Cardiac muscle cell (in vitro differentiated cells and primary cell): ENCODE data around the gene NTN5. TPM values are rescaled to one million over a fixed set of nuclear protein-coding genes. Genes with fewer than 3 reads are reported as not detected.
A peak's percentile ranks its signal among the peaks of the same experiment; 100 is the strongest.

Experiments used
- DNase-seq, 2 donors: peaks; one replicate each; pipeline versions ENCODE4 v3.0.0 to v3.0.0-alpha.2; 2010 to 2017; ENCODE audit warnings: low read depth in 1 of 2, low spot score in 1 of 2
- H3K27ac ChIP-seq: fragments of 200-600 bp; sonication (generic); 2 replicates; pipeline ENCODE4 v1.5.1; 2016
- H3K27me3 ChIP-seq: fragments of 200-600 bp; sonication (generic); 2 replicates; pipeline ENCODE4 v1.6.0; 2016; ENCODE audit warnings: control low read depth
- H3K36me3 ChIP-seq: fragments of 200-600 bp; sonication (generic); 2 replicates; pipeline ENCODE4 v1.5.1; 2016; ENCODE audit warnings: control low read depth
- H3K4me1 ChIP-seq: fragments of 200-600 bp; sonication (generic); 2 replicates; pipeline ENCODE4 v1.8.1; 2017; ENCODE audit warnings: low read depth, mild to moderate bottlenecking, mixed run types
- H3K4me3 ChIP-seq: fragments of 200-600 bp; sonication (generic); 2 replicates; pipeline ENCODE4 v1.5.1; 2016; ENCODE audit warnings: mild to moderate bottlenecking
- H3K9me3 ChIP-seq: fragments of 200-600 bp; sonication (generic); 2 replicates; pipeline ENCODE4 v1.5.1; 2017; ENCODE audit warnings: low read depth, mild to moderate bottlenecking, control low read depth
- polyA plus RNA-seq: library from polyadenylated mRNA; unstranded; fragments of >200 nt; fragmentation: Nextera tagmentation; extraction: Ambion mirVana; gene quantifications from 2 replicates; pipeline ENCODE4 v1.2.1, GENCODE V29; 2016
- total RNA-seq: library from RNA; depleted of rRNA; stranded (reverse); fragments of >200 nt; gene quantifications from 2 replicates; pipeline ENCODE4 v1.2.3, GENCODE V29; 2016
- TF ChIP-seq, protein P1 (sequence below): IDR thresholded peaks from 2 replicates; pipeline ENCODE4 v1.5.1; 2012; ENCODE audit warnings: low read depth, mild to moderate bottlenecking, low read length

NTN5 gene
- total and polyA plus RNA-seq, 2 experiments from 2014 or later, result 4.1 TPM; not detected in 1

DNA sequence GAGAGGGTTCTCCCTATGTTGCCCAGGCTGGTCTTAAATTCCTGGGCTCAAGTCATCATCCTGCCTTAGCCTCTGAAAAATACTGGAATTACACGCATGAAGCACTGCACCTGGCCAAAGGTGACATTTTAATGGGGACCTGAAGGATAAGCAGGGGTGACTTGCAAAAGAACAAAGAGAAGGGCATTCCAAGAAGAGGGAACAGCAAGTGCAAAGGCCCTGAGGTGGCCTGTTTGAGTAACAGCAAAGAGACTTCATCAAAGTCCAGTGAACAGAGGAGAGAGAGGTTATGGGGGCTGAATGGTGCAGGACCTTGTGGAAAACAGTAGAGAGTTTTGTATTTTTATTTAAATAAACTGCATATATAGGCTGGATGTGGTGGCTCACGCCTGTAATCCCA lies 31.0 kb downstream of the NTN5 start:
- TF ChIP-seq, protein P1, sequence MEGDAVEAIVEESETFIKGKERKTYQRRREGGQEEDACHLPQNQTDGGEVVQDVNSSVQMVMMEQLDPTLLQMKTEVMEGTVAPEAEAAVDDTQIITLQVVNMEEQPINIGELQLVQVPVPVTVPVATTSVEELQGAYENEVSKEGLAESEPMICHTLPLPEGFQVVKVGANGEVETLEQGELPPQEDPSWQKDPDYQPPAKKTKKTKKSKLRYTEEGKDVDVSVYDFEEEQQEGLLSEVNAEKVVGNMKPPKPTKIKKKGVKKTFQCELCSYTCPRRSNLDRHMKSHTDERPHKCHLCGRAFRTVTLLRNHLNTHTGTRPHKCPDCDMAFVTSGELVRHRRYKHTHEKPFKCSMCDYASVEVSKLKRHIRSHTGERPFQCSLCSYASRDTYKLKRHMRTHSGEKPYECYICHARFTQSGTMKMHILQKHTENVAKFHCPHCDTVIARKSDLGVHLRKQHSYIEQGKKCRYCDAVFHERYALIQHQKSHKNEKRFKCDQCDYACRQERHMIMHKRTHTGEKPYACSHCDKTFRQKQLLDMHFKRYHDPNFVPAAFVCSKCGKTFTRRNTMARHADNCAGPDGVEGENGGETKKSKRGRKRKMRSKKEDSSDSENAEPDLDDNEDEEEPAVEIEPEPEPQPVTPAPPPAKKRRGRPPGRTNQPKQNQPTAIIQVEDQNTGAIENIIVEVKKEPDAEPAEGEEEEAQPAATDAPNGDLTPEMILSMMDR, result no peak
- Histone ChIP-seq H3K4me3 (no peak overlapping the region), H3K27me3 (no peaks in the 10 kb centered on the region), H3K27ac (no peak overlapping the region), H3K4me1 (peaks cover 4% of the 10 kb centered on the region), H3K36me3 (no peaks in the 10 kb centered on the region), H3K9me3 (no peaks in the 10 kb centered on the region)
- DNase-seq, result no peak

DNA sequence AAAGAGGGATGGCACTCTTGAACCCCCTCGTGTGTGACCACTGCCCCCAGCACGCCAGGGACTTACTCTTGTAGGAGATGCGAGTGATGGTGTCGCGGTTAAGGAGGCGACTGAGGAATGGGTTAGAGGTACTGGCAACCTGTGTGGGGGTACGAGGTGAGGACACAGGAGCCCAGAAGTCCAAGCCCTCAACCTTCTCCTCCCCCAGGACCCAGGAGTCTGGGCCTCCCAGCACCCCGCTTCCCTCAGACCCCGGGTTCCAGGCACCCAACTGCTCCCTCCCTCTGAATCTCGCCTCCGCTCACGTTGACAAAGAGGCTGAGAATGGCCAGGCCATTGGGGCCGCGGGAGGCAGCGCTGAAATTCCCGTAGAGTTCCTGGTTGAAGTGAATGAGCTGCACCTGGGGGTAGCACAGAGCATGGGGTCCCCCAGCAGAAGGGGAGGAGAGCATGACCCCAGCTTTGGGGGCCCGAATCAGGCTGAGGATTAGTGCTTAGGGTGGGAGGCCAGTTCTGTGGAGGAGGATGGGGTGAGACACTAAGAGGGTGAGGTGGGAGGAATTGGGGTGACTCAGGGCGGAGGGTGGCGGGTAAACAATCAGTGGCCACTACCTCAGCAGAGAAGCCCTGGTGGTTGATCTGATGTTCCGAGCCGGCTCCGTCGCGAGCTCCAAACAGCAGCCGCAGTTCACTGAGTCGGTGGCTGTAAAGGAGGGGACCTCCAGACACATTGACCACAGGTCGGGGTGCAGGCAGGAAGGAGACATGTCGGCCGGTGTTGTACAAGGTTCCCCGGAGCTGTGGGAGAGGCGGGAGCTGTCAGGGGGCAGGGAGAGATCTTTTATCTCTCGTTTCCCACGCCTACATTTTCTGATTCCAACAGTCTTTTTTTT lies 33.1 kb downstream of the NTN5 start:
- Histone ChIP-seq H3K9me3 (no peaks in the 10 kb centered on the region), H3K4me1 (peaks cover 7% of the 10 kb centered on the region), H3K36me3 (no peaks in the 10 kb centered on the region), H3K27me3 (no peaks in the 10 kb centered on the region), H3K4me3 (no peak overlapping the region), H3K27ac (no peak overlapping the region)
- DNase-seq, result no peak
- TF ChIP-seq, protein P1, result no peak

DNA sequence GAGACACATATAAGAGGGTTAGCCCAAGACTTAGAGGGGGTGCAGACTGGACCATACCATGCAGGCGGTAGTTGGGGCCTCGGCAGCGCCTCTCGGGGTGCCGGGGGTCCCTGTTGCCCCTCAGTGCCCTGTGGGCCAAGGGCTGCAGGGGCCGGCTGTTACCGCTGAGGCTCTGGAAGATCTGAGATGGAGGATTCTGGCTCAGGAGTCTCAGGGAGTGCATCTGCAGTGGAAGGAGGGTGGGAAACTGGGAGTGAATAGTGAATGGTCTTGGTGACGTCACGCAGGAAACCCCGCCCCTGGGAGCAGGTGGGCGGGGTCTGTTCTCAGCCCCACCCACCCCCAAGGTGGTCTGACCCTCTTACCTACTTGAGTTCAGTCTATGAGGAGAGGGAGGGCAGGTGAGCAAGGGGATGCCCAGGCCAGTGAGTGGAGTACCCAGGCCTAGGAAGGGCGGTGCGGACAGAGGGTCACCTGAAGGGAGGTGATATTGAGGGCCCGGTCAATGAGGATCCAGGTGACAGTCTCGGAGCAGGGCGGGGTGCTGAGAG lies 33.9 kb downstream of the NTN5 start:
- Histone ChIP-seq H3K9me3 (no peaks in the 10 kb centered on the region), H3K36me3 (no peaks in the 10 kb centered on the region), H3K4me1 (peaks cover 13% of the 10 kb centered on the region), H3K27ac (peak overlapping the region; percentile 19), H3K4me3 (no peak overlapping the region), H3K27me3 (no peaks in the 10 kb centered on the region)
- TF ChIP-seq, protein P1, result no peak
- DNase-seq, result no peak

DNA sequence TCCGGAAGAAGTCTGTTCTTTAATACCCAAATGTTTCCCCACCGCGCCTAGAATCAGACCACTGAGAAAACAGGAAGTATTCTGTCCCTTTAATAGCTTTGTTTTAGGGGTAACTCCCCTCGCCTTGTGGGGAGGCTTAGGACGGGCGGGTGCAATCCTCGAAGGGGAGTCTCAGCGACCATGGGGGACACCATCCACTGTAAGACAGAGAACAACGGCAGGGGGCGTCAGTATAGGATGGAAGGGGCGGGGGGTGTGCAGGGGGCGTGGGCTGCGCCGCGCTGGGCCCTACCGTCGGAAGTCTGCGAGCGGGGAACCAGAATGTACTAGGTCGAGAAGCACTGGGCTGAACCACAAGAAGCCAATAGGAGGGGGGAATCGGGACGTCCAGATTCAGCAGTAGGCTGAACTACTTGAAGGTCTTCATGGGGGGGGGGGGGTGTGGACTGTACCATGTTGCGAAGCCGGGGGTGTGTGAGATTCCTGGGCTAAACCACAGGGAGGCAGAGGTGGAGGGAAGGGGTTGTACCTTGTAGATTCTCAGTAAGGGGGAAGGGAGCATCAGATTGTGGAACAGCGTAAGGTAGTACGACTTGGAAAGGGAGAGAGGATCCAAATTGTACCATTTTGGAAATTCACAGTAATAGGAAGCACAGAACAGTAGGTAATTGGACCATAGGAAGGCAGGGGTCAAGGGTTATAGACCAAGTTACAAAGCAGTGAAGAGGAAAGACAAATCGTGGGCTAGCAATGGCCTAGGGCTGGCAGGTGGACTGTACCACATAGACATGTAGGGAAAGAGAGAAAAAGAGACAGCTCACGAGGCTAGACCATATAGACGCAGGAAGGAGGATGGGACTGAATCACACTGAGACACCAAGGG lies 34.6 kb downstream of the NTN5 start:
- DNase-seq, result peak; percentile 95 to 99
- no peaks in the 10 kb centered on the region for H3K9me3 ChIP-seq
- no peaks in the 10 kb centered on the region for H3K27me3 ChIP-seq
- peak overlapping the region; percentile 30 for H3K4me3 ChIP-seq
- no peaks in the 10 kb centered on the region for H3K36me3 ChIP-seq
- peak overlapping the region; percentile 88 for H3K27ac ChIP-seq
- peaks cover 16% of the 10 kb centered on the region for H3K4me1 ChIP-seq
- TF ChIP-seq, protein P1, result peak; percentile 17

DNA sequence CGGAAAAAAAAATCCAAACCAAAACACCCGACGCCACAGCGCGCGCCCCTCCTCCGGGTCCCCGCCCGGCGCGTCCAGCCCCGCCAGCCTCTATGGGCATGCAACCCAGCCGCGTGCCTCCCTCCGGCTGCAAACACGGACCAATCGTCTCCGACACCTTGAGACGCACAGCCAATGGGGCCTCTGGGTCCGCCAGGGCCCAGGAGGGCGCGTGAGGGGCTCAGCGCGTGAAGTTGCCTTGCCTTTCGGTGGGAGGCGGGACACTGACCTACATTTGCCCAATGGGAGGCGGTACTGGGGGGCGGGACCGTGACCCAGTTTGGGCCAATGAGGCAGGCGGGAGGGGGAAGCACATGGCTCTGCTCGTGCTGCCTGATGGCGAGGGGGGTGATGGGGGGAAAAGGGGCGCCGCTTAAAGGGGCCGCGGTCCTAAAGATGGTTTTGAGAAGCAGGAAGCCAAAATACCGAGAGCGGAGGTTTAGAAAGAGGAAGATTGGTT lies 35.3 kb downstream of the NTN5 start:
- no peaks in the 10 kb centered on the region for H3K27me3 ChIP-seq
- peak; percentile 99 to 100 for DNase-seq
- peak overlapping the region; percentile 88 for H3K4me3 ChIP-seq
- peaks cover 16% of the 10 kb centered on the region for H3K4me1 ChIP-seq
- TF ChIP-seq, protein P1, result no peak
- peak overlapping the region; percentile 88 for H3K27ac ChIP-seq
- no peaks in the 10 kb centered on the region for H3K36me3 ChIP-seq
- no peaks in the 10 kb centered on the region for H3K9me3 ChIP-seq
